ENCODE measurements around the gene CCDC146. TPM values are rescaled to one million over a fixed set of nuclear protein-coding genes. Genes with fewer than 3 reads are reported as not detected.
A peak's percentile ranks its signal among the peaks of the same experiment; 100 is the strongest.

Gene CCDC146
- total and polyA plus RNA-seq, 8 donors: 2.5 to 7.9 (median 3.3) TPM

GRCh38 chr7:77235276-77235675 is 112.9 kb downstream of the CCDC146 start:
- Histone ChIP-seq H3K4me1 (no peaks in the 10 kb centered on the region), H3K27me3 (no peaks in the 10 kb centered on the region), H3K9me3 (no peaks in the 10 kb centered on the region), H3K27ac (no peak overlapping the region), H3K4me3 (no peak overlapping the region), H3K36me3 (no peaks in the 10 kb centered on the region)
- intact Hi-C loops (cut with DNase I): no loop called here
- TF ChIP-seq CTCF (IDR thresholded peaks at IDR 0.05): no peak
- ATAC-seq: no peak
- no peak for DNase-seq
- WGBS, 2 donors: 84 to 88% methylated on average over 2 of the region's 2 CpGs
- FAIRE-seq: no peak

- WGBS, 2 donors: 85 to 86% methylated on average over 2 of the region's 2 CpGs
- ATAC-seq: peak in 3 of 4 donors; percentile 19 to 86 (median 68)
These were observed 116.3 kb downstream of the CCDC146 start for GRCh38 chr7:77238703-77239136.

GRCh38 chr7:77239471-77239870 is 117.1 kb downstream of the CCDC146 start:
- H3K27ac ChIP-seq: no peak overlapping the region
- ATAC-seq (peak in 1 of 4 donors; percentile 27), FAIRE-seq (no peak), DNase-seq (no peak)
- H3K4me3 ChIP-seq: no peak overlapping the region
- no peaks in the 10 kb centered on the region for H3K27me3 ChIP-seq
- no peaks in the 10 kb centered on the region for H3K4me1 ChIP-seq
- whole genome bisulfite sequencing, 2 donors: 94% methylated on average over 3 of the region's 3 CpGs
- H3K9me3 ChIP-seq: no peaks in the 10 kb centered on the region
- no peaks in the 10 kb centered on the region for H3K36me3 ChIP-seq
- intact Hi-C loops (cut with DNase I): no loop called here
- no peak for TF ChIP-seq CTCF (IDR thresholded peaks at IDR 0.05)

More at GRCh38 chr7:77238703-77239136, 116.3 kb downstream of the CCDC146 start:
- Histone ChIP-seq H3K4me1 (no peaks in the 10 kb centered on the region), H3K4me3 (no peak overlapping the region), H3K9me3 (no peaks in the 10 kb centered on the region), H3K27me3 (no peaks in the 10 kb centered on the region), H3K36me3 (no peaks in the 10 kb centered on the region), H3K27ac (no peak overlapping the region)
- no peak for TF ChIP-seq CTCF (IDR thresholded peaks at IDR 0.05)
- FAIRE-seq (no peak), DNase-seq (peak in 1 of 6 donors; percentile 38)
- intact Hi-C loops (cut with DNase I): no loop called here

- Histone ChIP-seq H3K9me3 (no peaks in the 10 kb centered on the region), H3K36me3 (no peaks in the 10 kb centered on the region), H3K4me1 (peaks cover 0 to 7% (median 0%) of the 10 kb centered on the region in 3 donors), H3K4me3 (no peak overlapping the region), H3K27me3 (no peaks in the 10 kb centered on the region), H3K27ac (no peak overlapping the region)
- ATAC-seq: no peak
- intact Hi-C loops (cut with DNase I): no loop called here
- FAIRE-seq: no peak
- no peak for TF ChIP-seq CTCF (IDR thresholded peaks at IDR 0.05)
- WGBS, 2 donors: 96 to 100% methylated on average over 2 of the region's 2 CpGs
- no peak for DNase-seq
These were observed 119.7 kb downstream of the CCDC146 start for GRCh38 chr7:77242068-77242467.

- H3K9me3 ChIP-seq: no peaks in the 10 kb centered on the region
- no peak overlapping the region for H3K4me3 ChIP-seq
- H3K27me3 ChIP-seq: no peaks in the 10 kb centered on the region
- H3K27ac ChIP-seq: no peak overlapping the region
- 74 to 79% methylated on average over 2 of the region's 2 CpGs for WGBS, 2 donors
- no peak for TF ChIP-seq CTCF (IDR thresholded peaks at IDR 0.05)
- intact Hi-C loops (cut with DNase I): no loop called here
- ATAC-seq: no peak
- peaks cover 0 to 7% (median 0%) of the 10 kb centered on the region in 3 donors for H3K4me1 ChIP-seq
- no peaks in the 10 kb centered on the region for H3K36me3 ChIP-seq
- no peak for DNase-seq
- FAIRE-seq: no peak
These were observed 120.1 kb downstream of the CCDC146 start for GRCh38 chr7:77242554-77242953.

Measured in pancreas (tissue), 10 donors.